Right lobe of liver (tissue), 4 donors: ENCODE results near the gene KLK11.

Source experiments
- POLR2A ChIP-seq: fragments of 450-650 bp; IDR thresholded peaks from one replicate; pipeline ENCODE4 v1.6.1; 2017; ENCODE audit warnings: antibody characterized with exemption, mild to moderate bottlenecking
- TF ChIP-seq, protein P1 (sequence below), 4 donors: fragments of 200-600 bp in 3 of 4; fragments of 450-650 bp in 1 of 4; IDR thresholded peaks; one replicate each; pipeline versions ENCODE4 v1.5.1 to v1.8.0; 2016 to 2022; ENCODE audit warnings: antibody characterized with exemption in 4 of 4, mild to moderate bottlenecking in 2 of 4
- donor health status: DM: no; HTN: no; CAD: no.
- donor health status: DM: no; HTN: no; CAD: no.
- donor health status: DM: no; HTN: yes; CAD: no.

DNA sequence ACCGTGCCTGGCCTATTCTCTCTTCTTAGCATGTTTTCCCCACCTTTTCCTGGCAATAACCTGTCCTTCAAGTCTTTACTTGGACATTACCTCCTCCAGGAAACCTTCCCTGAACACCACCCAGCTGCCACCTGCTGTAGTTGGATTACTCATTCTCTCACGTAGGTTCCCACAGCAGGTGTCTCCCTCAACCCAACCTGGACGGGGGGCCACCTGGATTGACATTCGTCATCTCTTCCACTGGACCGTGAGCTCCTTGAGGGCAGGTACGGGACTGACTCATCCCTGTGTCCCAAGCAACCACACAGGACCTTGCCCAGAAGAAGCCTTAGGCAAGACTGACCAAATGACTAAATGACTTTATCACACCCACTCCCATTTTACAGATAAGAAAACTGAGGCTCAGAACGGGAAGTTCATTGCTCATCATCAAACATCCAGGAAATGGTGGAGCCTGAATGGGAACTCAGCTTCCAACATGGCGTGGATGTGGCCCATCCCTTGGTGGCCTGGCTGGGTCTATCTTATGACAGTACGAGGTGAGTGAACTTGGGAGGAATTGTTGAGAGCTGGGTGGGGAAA lies 53.5 kb downstream of the KLK11 start:
- TF ChIP-seq, protein P1, sequence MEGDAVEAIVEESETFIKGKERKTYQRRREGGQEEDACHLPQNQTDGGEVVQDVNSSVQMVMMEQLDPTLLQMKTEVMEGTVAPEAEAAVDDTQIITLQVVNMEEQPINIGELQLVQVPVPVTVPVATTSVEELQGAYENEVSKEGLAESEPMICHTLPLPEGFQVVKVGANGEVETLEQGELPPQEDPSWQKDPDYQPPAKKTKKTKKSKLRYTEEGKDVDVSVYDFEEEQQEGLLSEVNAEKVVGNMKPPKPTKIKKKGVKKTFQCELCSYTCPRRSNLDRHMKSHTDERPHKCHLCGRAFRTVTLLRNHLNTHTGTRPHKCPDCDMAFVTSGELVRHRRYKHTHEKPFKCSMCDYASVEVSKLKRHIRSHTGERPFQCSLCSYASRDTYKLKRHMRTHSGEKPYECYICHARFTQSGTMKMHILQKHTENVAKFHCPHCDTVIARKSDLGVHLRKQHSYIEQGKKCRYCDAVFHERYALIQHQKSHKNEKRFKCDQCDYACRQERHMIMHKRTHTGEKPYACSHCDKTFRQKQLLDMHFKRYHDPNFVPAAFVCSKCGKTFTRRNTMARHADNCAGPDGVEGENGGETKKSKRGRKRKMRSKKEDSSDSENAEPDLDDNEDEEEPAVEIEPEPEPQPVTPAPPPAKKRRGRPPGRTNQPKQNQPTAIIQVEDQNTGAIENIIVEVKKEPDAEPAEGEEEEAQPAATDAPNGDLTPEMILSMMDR (IDR thresholded peaks at IDR 0.05) = no peak
- no peak for TF ChIP-seq POLR2A
